SK-N-SH (cell line): Measurements from ENCODE around the gene TSHZ3. TPM values are rescaled to one million over a fixed set of nuclear protein-coding genes. Genes with fewer than 3 reads are reported as not detected.

Experiments used
- CTCF ChIA-PET: fragments of 300-600, 350-600 bp; formaldehyde crosslinking; extraction: SDS; loops from one replicate; lab custom pipeline; 2021; lab: Yijun Ruan, JAX
- POLR2A ChIA-PET: fragments of 350-600 bp; sonication (Branson Sonifier 250); formaldehyde crosslinking; extraction: SDS; loops from one replicate; lab custom pipeline; 2020; ENCODE audit warnings: antibody characterized with exemption, inconsistent platforms; lab: Yijun Ruan, JAX
- DNase-seq: peaks from one replicate; pipeline ENCODE4 v3.0.0; 2012
- H2AFZ ChIP-seq: fragments of 200-600 bp; sonication (generic); 2 replicates; pipeline ENCODE4 v1.8.1; 2016; ENCODE audit warnings: antibody characterized with exemption, mild to moderate bottlenecking, low read depth
- H3F3A ChIP-seq: fragments of 200-600 bp; sonication (generic); replicated peaks from 2 replicates; pipeline ENCODE3; 2016; ENCODE audit warnings: antibody characterized with exemption, mild to moderate bottlenecking; ENCODE audit not compliant: insufficient read depth
- H3K27ac ChIP-seq, 2 experiments: fragments of 200-500 bp in 1 of 2; fragments of 200-600 bp in 1 of 2; sonication (Bioruptor generic) in 1 of 2; sonication (generic), shearing (Covaris generic) in 1 of 2; 2 replicates each; pipeline versions ENCODE4 v1.5.1 to v1.6.1; 2014 to 2016; ENCODE audit warnings: low read depth in 2 of 2, inconsistent platforms in 1 of 2, low read length in 1 of 2, mild to moderate bottlenecking in 1 of 2, mixed read lengths in 1 of 2
- H3K27me3 ChIP-seq: fragments of 200-600 bp; sonication (generic), shearing (Covaris generic); 2 replicates; pipeline ENCODE4 v1.6.1; 2016; ENCODE audit warnings: mixed run types; ENCODE audit not compliant: insufficient read depth
- H3K36me3 ChIP-seq, 2 experiments: fragments of 200-500 bp in 1 of 2; fragments of 200-600 bp in 1 of 2; sonication (Bioruptor generic) in 1 of 2; sonication (generic) in 1 of 2; replicated peaks in 1 of 2; 2 replicates each; pipeline versions ENCODE3 to v1.5.1; 2014 to 2016; ENCODE audit warnings: low read length in 1 of 2, mild to moderate bottlenecking in 1 of 2; ENCODE audit not compliant: insufficient read depth in 2 of 2, control insufficient read depth in 1 of 2
- H3K4me1 ChIP-seq, 2 experiments: fragments of 200-500 bp in 1 of 2; fragments of 200-600 bp in 1 of 2; sonication (Bioruptor generic) in 1 of 2; sonication (generic), shearing (Covaris generic) in 1 of 2; 2 replicates each; pipeline versions ENCODE4 v1.5.1 to v1.6.1; 2014 to 2016; ENCODE audit warnings: low read depth in 1 of 2, low read length in 1 of 2, mixed run types in 1 of 2; ENCODE audit not compliant: insufficient read depth in 2 of 2, control insufficient read depth in 1 of 2
- H3K4me2 ChIP-seq: fragments of 200-600 bp; sonication (generic), shearing (Covaris generic); 2 replicates; pipeline ENCODE4 v1.6.1; 2017; ENCODE audit warnings: mixed run types
- H3K4me3 ChIP-seq, 2 experiments: fragments of 200-500 bp in 1 of 2; fragments of 200-600 bp in 1 of 2; sonication (Bioruptor generic) in 1 of 2; sonication (generic), shearing (Covaris generic) in 1 of 2; 2 replicates each; pipeline versions ENCODE4 v1.5.1 to v1.8.1; 2014 to 2016; ENCODE audit warnings: low read depth in 2 of 2, inconsistent platforms in 1 of 2, low read length in 1 of 2, mild to moderate bottlenecking in 1 of 2, mixed read lengths in 1 of 2, moderate library complexity in 1 of 2
- H3K79me2 ChIP-seq: fragments of 200-600 bp; sonication (generic); 2 replicates; pipeline ENCODE4 v1.8.1; 2017; ENCODE audit warnings: mild to moderate bottlenecking; ENCODE audit not compliant: insufficient read depth
- H3K9ac ChIP-seq: fragments of 200-600 bp; sonication (generic); 2 replicates; pipeline ENCODE4 v1.6.1; 2017; ENCODE audit warnings: mixed run types
- H3K9me2 ChIP-seq: fragments of 200-600 bp; sonication (generic); 2 replicates; pipeline ENCODE4 v1.6.1; 2017; ENCODE audit warnings: mixed run types
- H3K9me3 ChIP-seq: fragments of 200-600 bp; sonication (generic); 2 replicates; pipeline ENCODE4 v1.6.1; 2017; ENCODE audit warnings: mixed run types, mild to moderate bottlenecking, moderate library complexity
- H4K20me1 ChIP-seq: fragments of 200-600 bp; sonication (generic); 2 replicates; pipeline ENCODE4 v1.6.1; 2017; ENCODE audit warnings: mild to moderate bottlenecking, mixed run types; ENCODE audit not compliant: insufficient read depth
- CHD2 ChIP-seq: fragments of 150-350 bp; IDR thresholded peaks from 2 replicates; pipeline ENCODE4 v1.6.1; 2018; ENCODE audit warnings: low read length; ENCODE audit not compliant: partially characterized antibody
- CTCF ChIP-seq: fragments of 200-600 bp; sonication (generic); IDR thresholded peaks from 2 replicates; pipeline ENCODE4 v1.6.1; 2017; ENCODE audit warnings: antibody characterized with exemption, mild to moderate bottlenecking, moderate library complexity
- ELF1 ChIP-seq: IDR thresholded peaks from 2 replicates; pipeline ENCODE4 v1.4.0; 2012
- EP300 ChIP-seq, 2 experiments: IDR thresholded peaks; 2 replicates each; pipeline versions ENCODE4 v1.4.0 to v1.6.1; 2012; ENCODE audit warnings: borderline replicate concordance in 1 of 2, low read depth in 1 of 2, low read length in 1 of 2
- EZH2phosphoT487 ChIP-seq: fragments of 200-600 bp; sonication (generic); IDR thresholded peaks from 2 replicates; pipeline ENCODE4 v1.6.1; 2017; ENCODE audit warnings: low read depth, mixed run types, mild to moderate bottlenecking, antibody characterized with exemption, moderate library complexity, borderline replicate concordance
- FOSL2 ChIP-seq: IDR thresholded peaks from 2 replicates; pipeline ENCODE4 v1.4.0; 2012; ENCODE audit warnings: low read depth, mild to moderate bottlenecking, moderate library complexity, borderline replicate concordance
- FOXM1 ChIP-seq: IDR thresholded peaks from 2 replicates; pipeline ENCODE4 v1.4.0; 2012; ENCODE audit warnings: low read depth, mild to moderate bottlenecking
- GABPA ChIP-seq: IDR thresholded peaks from 2 replicates; pipeline ENCODE4 v1.4.0; 2012; ENCODE audit warnings: low read depth, mild to moderate bottlenecking
- GATA2 ChIP-seq: sonication (generic); formaldehyde crosslinking; IDR thresholded peaks from 2 replicates; pipeline ENCODE4 v1.5.0; 2020; ENCODE audit warnings: mild to moderate bottlenecking, missing genetic modification reagents
- JUND ChIP-seq: IDR thresholded peaks from 2 replicates; pipeline ENCODE4 v1.4.0; 2012
- MAX ChIP-seq: IDR thresholded peaks from 2 replicates; pipeline ENCODE4 v1.4.0; 2012; ENCODE audit warnings: low read depth
- MEF2A ChIP-seq: IDR thresholded peaks from 2 replicates; pipeline ENCODE4 v1.4.0; 2012; ENCODE audit warnings: low read depth, borderline replicate concordance
- MXI1 ChIP-seq: IDR thresholded peaks from 2 replicates; pipeline ENCODE4 v1.6.1; 2012; ENCODE audit warnings: mild to moderate bottlenecking, low read depth, low read length, improper control_type of control experiment
- NRF1 ChIP-seq: IDR thresholded peaks from 2 replicates; pipeline ENCODE4 v1.6.1; 2012; ENCODE audit warnings: low read depth, mild to moderate bottlenecking, low read length
- PBX3 ChIP-seq: IDR thresholded peaks from 2 replicates; pipeline ENCODE4; 2012
- POLR2AphosphoS5 ChIP-seq: IDR thresholded peaks from 2 replicates; pipeline ENCODE4 v1.6.1; 2012; ENCODE audit warnings: low read depth, low read length
- RAD21 ChIP-seq: IDR thresholded peaks from 2 replicates; pipeline ENCODE4 v1.6.1; 2012; ENCODE audit warnings: mild to moderate bottlenecking, low read length
- SIN3A ChIP-seq: IDR thresholded peaks from 2 replicates; pipeline ENCODE4 v1.6.1; 2012; ENCODE audit warnings: low read depth, mild to moderate bottlenecking, low read length, moderate library complexity, borderline replicate concordance
- SMC3 ChIP-seq: IDR thresholded peaks from 2 replicates; pipeline ENCODE4 v1.6.1; 2012; ENCODE audit warnings: low read depth, low read length, improper control_type of control experiment
- TEAD4 ChIP-seq: IDR thresholded peaks from 2 replicates; pipeline ENCODE4 v1.4.0; 2012; ENCODE audit warnings: mild to moderate bottlenecking, borderline replicate concordance; ENCODE audit not compliant: insufficient read depth
- ZBTB33 ChIP-seq: IDR thresholded peaks from 2 replicates; pipeline ENCODE4 v1.4.0; 2012; ENCODE audit warnings: low read depth, borderline replicate concordance
- WGBS: methylation state at CpG from one replicate; pipeline ENCODE4 v1.1.6; 2017; ENCODE audit warnings: low lambda C conversion rate; 5-methylcytosine and 5-hydroxymethylcytosine counted together
- polyA plus RNA-seq, 3 experiments: library from polyadenylated mRNA; depleted of rRNA; stranded (reverse); fragments of >200 nt; gene quantifications; 2 replicates each; pipeline ENCODE4 v1.2.3, GENCODE V29; 2012

The TSHZ3 gene
- polyA plus RNA-seq, 1 of the 3 experiments (the other 2 are of a cell fraction): 3.3 TPM

GRCh38 chr19:31351855-31352195, 2.6 kb upstream of the TSHZ3 start:
- Histone ChIP-seq H3K36me3 (peaks cover 0 to under 1% of the 10 kb centered on the region in 2 experiments), H2AFZ (no peak overlapping the region), H3K9me2 (no peaks in the 10 kb centered on the region), H3K9me3 (no peaks in the 10 kb centered on the region), H3K9ac (no peak overlapping the region), H3K4me2 (peak overlapping the region; percentile 94), H3F3A (no peaks in the 10 kb centered on the region), H3K79me2 (peaks cover 44% of the 10 kb centered on the region), H3K4me3 (peak overlapping the region; percentile 85 to 97), H3K4me1 (peaks cover 14 to 22% of the 10 kb centered on the region in 2 experiments; a peak in 2 of 4 replicates), H3K27me3 (no peaks in the 10 kb centered on the region), H3K27ac (no peak overlapping the region; a peak in 2 of 4 replicates), H4K20me1 (peaks cover 20% of the 10 kb centered on the region)
- WGBS: 68% methylated on average over 28 of the region's 29 CpGs
- no peak for TF ChIP-seq POLR2AphosphoS5
- TF ChIP-seq SIN3A: no peak
- TF ChIP-seq FOXM1: no peak
- no peak for TF ChIP-seq TEAD4
- no peak for TF ChIP-seq NRF1
- no peak for TF ChIP-seq EZH2phosphoT487
- TF ChIP-seq CHD2: no peak
- no peak for TF ChIP-seq RAD21
- TF ChIP-seq JUND: no peak
- no peak for TF ChIP-seq GATA2 (CRISPR knock-in tag)
- ChIA-PET POLR2A (interaction anchor here (0.5 kb wide), 1 partner anchor 267 kb away, joined by 3 read pairs; no protein-coding TSS in a partner anchor), CTCF (interaction anchor here (1.0 to 2.3 kb wide), 2 partner anchors 14 to 36 kb away, joined by 3 to 10 read pairs; no protein-coding TSS in a partner anchor)
- DNase-seq: no peak

GRCh38 chr19:31351056-31351854, 2.0 kb upstream of the TSHZ3 start:
- peaks cover 18 to 25% of the 10 kb centered on the region in 2 experiments for H3K4me1 ChIP-seq
- H3K9ac ChIP-seq: peak overlapping the region; percentile 81
- no peaks in the 10 kb centered on the region for H3F3A ChIP-seq
- no peaks in the 10 kb centered on the region for H3K9me3 ChIP-seq
- 17% methylated on average over 20 of the region's 72 CpGs for WGBS
- ChIA-PET CTCF (interaction anchor here (0.5 to 2.3 kb wide), 4 partner anchors 10 to 874 kb away, joined by 3 to 10 read pairs (median 4); no protein-coding TSS in a partner anchor), POLR2A (interaction anchor here (0.6 to 1.8 kb wide), 3 partner anchors 12 to 632 kb away, joined by 3 to 8 read pairs (median 3); no protein-coding TSS in a partner anchor)
- H3K36me3 ChIP-seq: peaks cover 0 to 3% of the 10 kb centered on the region in 2 experiments
- H3K79me2 ChIP-seq: peaks cover 50% of the 10 kb centered on the region
- TF ChIP-seq SMC3 (no peak), MAX (peak; percentile 18; the same call in 1 of the 2 replicates), NRF1 (no peak), PBX3 (no peak), CHD2 (no peak), MEF2A (no peak), RAD21 (no peak), ELF1 (0 out of 2 replicates have a peak, but pooled peaks have one; percentile 14), FOXM1 (no peak), MXI1 (peak; percentile 14; the same call in 1 of the 2 replicates), CTCF (no peak), FOSL2 (no peak), EP300 (IDR thresholded peaks at IDR 0.05; ENCODE audit: borderline replicate concordance in 1 of 2, low read depth in 1 of 2, low read length in 1 of 2) (no peak), TEAD4 (no peak), EZH2phosphoT487 (no peak), GABPA (no peak), ZBTB33 (no peak)
- peak; percentile 74 for DNase-seq
- peak overlapping the region; percentile 94 for H3K4me2 ChIP-seq
- H2AFZ ChIP-seq: peak overlapping the region; percentile 76
- peak overlapping the region; percentile 85 to 97 for H3K4me3 ChIP-seq
- no peaks in the 10 kb centered on the region for H3K27me3 ChIP-seq
- H4K20me1 ChIP-seq: peaks cover 23% of the 10 kb centered on the region
- H3K27ac ChIP-seq: peak overlapping the region; percentile 73 to 83
- H3K9me2 ChIP-seq: no peaks in the 10 kb centered on the region
